ENCODE data around the gene VPS11. TPM values are rescaled to one million over a fixed set of nuclear protein-coding genes. Genes with fewer than 3 reads are reported as not detected.

VPS11 gene
- total RNA-seq, 1 donor, result 35.1 TPM

DNA sequence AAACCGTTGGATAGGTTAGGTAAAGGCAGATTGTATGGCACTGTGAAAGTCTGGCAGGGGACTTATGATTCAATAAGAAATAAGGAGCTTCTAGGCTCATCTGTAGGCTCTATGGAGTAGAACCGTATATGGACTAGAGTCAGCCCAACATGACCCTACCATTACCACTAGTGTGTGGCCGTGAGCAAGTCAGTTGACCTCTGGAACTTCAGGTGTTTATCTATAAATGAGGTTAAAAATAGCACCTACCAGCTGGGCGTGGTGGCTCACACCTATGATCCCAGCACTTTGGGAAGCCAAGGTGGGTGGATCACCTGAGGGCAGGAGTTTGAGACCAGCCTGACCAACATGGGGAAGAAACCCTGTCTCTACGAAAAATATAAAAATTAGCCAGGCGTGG is 58.2 kb downstream of the VPS11 start:
- TF ChIP-seq CTCF (IDR thresholded peaks at IDR 0.05; ENCODE audit: extremely low read depth, low read depth, low read length), result no peak
- peak; percentile 13 for DNase-seq (ENCODE audit: insufficient read length, low spot score, missing footprints)
- peaks cover 15% of the 10 kb centered on the region for H3K36me3 ChIP-seq (ENCODE audit: insufficient read depth, low read length)
- H3K4me1 ChIP-seq (ENCODE audit: insufficient read depth, low read length), result peaks cover 10% of the 10 kb centered on the region
- no peaks in the 10 kb centered on the region for H3K9me3 ChIP-seq (ENCODE audit: low read depth, low read length)
- no peak overlapping the region for H2AFZ ChIP-seq (ENCODE audit: low read length)
- H4K20me1 ChIP-seq (ENCODE audit: insufficient read depth, low read length), result peaks cover 11% of the 10 kb centered on the region
- no peaks in the 10 kb centered on the region for H3K27me3 ChIP-seq (ENCODE audit: insufficient read depth, low read length)
- H3K4me3 ChIP-seq (ENCODE audit: insufficient read depth, low read length), result no peak overlapping the region
- no peak overlapping the region for H3K4me2 ChIP-seq (ENCODE audit: insufficient read depth, low read length)
- H3K79me2 ChIP-seq (ENCODE audit: insufficient read depth, low read length), result peaks cover 35% of the 10 kb centered on the region
- no peak overlapping the region for H3K27ac ChIP-seq (ENCODE audit: low read depth, low read length)

DNA sequence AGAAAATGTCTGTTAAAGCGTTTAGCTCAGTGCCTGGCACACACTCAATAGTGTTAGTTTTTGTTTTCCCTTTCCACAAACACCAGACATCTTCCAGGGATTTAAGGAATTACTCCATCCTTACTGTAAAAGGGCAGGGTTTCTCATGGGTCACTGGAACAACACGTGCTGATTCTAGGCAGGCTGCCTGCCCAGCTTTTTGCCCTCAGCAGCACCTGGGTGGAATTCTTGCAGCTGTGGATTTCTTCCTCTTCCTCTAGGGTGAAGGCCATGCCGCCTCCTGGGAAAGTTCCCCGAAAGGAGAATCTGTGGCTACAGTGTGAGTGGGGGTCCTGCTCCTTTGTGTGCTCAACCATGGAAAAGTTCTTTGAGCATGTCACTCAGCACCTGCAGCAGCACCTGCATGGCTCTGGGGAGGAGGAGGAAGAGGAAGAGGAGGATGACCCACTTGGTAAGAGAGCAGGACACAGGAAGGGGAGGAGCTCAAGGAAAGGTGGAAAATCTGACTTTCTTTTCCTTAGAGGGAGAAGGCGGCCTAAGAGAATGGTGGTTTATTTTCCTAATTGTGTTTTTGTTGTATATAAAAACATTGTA is 59.2 kb downstream of the VPS11 start:
- peaks cover 11% of the 10 kb centered on the region for H4K20me1 ChIP-seq (ENCODE audit: insufficient read depth, low read length)
- peak; percentile 14 for DNase-seq (ENCODE audit: insufficient read length, low spot score, missing footprints)
- no peak overlapping the region for H2AFZ ChIP-seq (ENCODE audit: low read length)
- no peak overlapping the region for H3K4me2 ChIP-seq (ENCODE audit: insufficient read depth, low read length)
- H3K27ac ChIP-seq (ENCODE audit: low read depth, low read length), result no peak overlapping the region
- no peaks in the 10 kb centered on the region for H3K9me3 ChIP-seq (ENCODE audit: low read depth, low read length)
- no peak for TF ChIP-seq CTCF (IDR thresholded peaks at IDR 0.05; ENCODE audit: extremely low read depth, low read depth, low read length)
- no peak overlapping the region for H3K4me3 ChIP-seq (ENCODE audit: insufficient read depth, low read length)
- peaks cover 8% of the 10 kb centered on the region for H3K4me1 ChIP-seq (ENCODE audit: insufficient read depth, low read length)
- H3K36me3 ChIP-seq (ENCODE audit: insufficient read depth, low read length), result peaks cover 24% of the 10 kb centered on the region
- H3K27me3 ChIP-seq (ENCODE audit: insufficient read depth, low read length), result no peaks in the 10 kb centered on the region
- H3K79me2 ChIP-seq (ENCODE audit: insufficient read depth, low read length), result peaks cover 31% of the 10 kb centered on the region

DNA sequence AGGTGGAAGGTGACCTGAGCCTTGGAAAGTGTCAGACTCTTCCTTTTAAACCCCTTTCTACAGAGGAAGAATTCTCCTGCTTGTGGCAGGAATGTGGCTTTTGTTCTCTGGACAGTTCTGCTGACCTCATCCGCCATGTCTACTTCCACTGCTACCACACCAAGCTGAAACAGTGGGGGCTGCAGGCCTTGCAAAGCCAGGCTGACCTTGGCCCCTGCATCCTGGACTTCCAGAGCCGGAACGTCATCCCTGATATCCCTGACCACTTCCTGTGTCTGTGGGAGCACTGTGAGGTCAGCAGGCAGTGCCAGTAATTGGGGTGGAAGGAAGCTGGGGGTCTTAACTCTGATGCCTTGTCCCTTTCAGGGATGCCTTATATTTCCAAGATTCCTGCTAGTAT is 63.0 kb downstream of the VPS11 start:
- Histone ChIP-seq H3K4me3 (ENCODE audit: insufficient read depth, low read length) (no peak overlapping the region), H4K20me1 (ENCODE audit: insufficient read depth, low read length) (peaks cover 3% of the 10 kb centered on the region), H3K27me3 (ENCODE audit: insufficient read depth, low read length) (no peaks in the 10 kb centered on the region), H3K27ac (ENCODE audit: low read depth, low read length) (no peak overlapping the region), H3K79me2 (ENCODE audit: insufficient read depth, low read length) (peaks cover 6% of the 10 kb centered on the region), H3K4me1 (ENCODE audit: insufficient read depth, low read length) (no peaks in the 10 kb centered on the region), H3K36me3 (ENCODE audit: insufficient read depth, low read length) (peaks cover 43% of the 10 kb centered on the region), H2AFZ (ENCODE audit: low read length) (no peak overlapping the region), H3K4me2 (ENCODE audit: insufficient read depth, low read length) (no peak overlapping the region), H3K9me3 (ENCODE audit: low read depth, low read length) (no peaks in the 10 kb centered on the region)
- no peak for DNase-seq (ENCODE audit: insufficient read length, low spot score, missing footprints)
- TF ChIP-seq CTCF (IDR thresholded peaks at IDR 0.05; ENCODE audit: extremely low read depth, low read depth, low read length), result no peak

Other genes with a start within 250 kb of the VPS11 start
- not detected in 2 replicates for gene CXCR5, start 183.9 kb upstream of the VPS11 start, total RNA-seq
- gene BCL9L, start 141.9 kb upstream of the VPS11 start, total RNA-seq, result 27.9 and 28.3 TPM in 2 replicates
- gene UPK2, start 111.5 kb upstream of the VPS11 start, total RNA-seq, result not detected in 2 replicates
- gene FOXR1, start 96.1 kb upstream of the VPS11 start, total RNA-seq, result not detected in 2 replicates
- gene CENATAC, start 69.7 kb upstream of the VPS11 start, total RNA-seq, result 37.6 and 37.7 TPM in 2 replicates
- gene RPS25, start 49.5 kb upstream of the VPS11 start, total RNA-seq, result 1,078 and 1,259 TPM in 2 replicates
- 42.3 and 48.0 TPM in 2 replicates for gene TRAPPC4, start 49.1 kb upstream of the VPS11 start, total RNA-seq
- gene SLC37A4, start 36.9 kb upstream of the VPS11 start, total RNA-seq, result 13.0 and 14.8 TPM in 2 replicates
- 94.9 and 117 TPM in 2 replicates for gene HYOU1, start 10.6 kb upstream of the VPS11 start, total RNA-seq
- gene HMBS, start 17.1 kb downstream of the VPS11 start, total RNA-seq, result 5.0 and 8.7 TPM in 2 replicates
- gene DPAGT1, start 34.0 kb downstream of the VPS11 start, total RNA-seq, result 20.3 and 22.1 TPM in 2 replicates
- 5.0 and 6.2 TPM in 2 replicates for gene C2CD2L, start 39.5 kb downstream of the VPS11 start, total RNA-seq
- gene HINFP, start 53.8 kb downstream of the VPS11 start, total RNA-seq, result 20.6 and 22.8 TPM in 2 replicates
- gene ABCG4, start 81.2 kb downstream of the VPS11 start, total RNA-seq, result under 0.01 TPM in 1 of 2 replicates, not detected in the other
- 24.2 and 29.7 TPM in 2 replicates for gene NLRX1, start 100.9 kb downstream of the VPS11 start, total RNA-seq
- gene NHERF4, start 117.7 kb downstream of the VPS11 start, total RNA-seq, result not detected in 2 replicates
- 9.0 and 9.7 TPM in 2 replicates for gene CBL, start 138.5 kb downstream of the VPS11 start, total RNA-seq
- 11.2 and 14.1 TPM in 2 replicates for gene MCAM, start 249.3 kb downstream of the VPS11 start, total RNA-seq

All from osteoblast (primary cell).